ENCODE data around the gene SIGLECL1. TPM values are rescaled to one million over a fixed set of nuclear protein-coding genes. Genes with fewer than 3 reads are reported as not detected.
A peak's percentile ranks its signal among the peaks of the same experiment; 100 is the strongest.

SIGLECL1 gene
- polyA plus RNA-seq, 6 donors from 2014 or later: not detected

- Mint-ChIP-seq H3K9me3 (peaks cover 4 to 17% (median 8%) of the 10 kb centered on the region in 7 donors), H3K27me3 (peaks cover 46 to 57% (median 52%) of the 10 kb centered on the region in 3 donors), H3K27ac (peak overlapping the region in 1 of 6 donors; percentile 35), H3K4me1 (peaks cover 4 to 13% (median 12%) of the 10 kb centered on the region in 3 donors), H3K4me3 (no peak overlapping the region), H3K36me3 (peaks cover 5 to 20% of the 10 kb centered on the region in 2 donors)
- ATAC-seq (ENCODE audit: low read depth in 2 of 2): no peak
- DNase-seq: no peak
These were observed 67.1 kb downstream of the SIGLECL1 start for GRCh38 chr19:51317968-51318367.

Other genes starting within 250 kb of the SIGLECL1 start
- gene KLK8, start 249.5 kb upstream of the SIGLECL1 start, polyA plus RNA-seq (ENCODE audit: low read depth in 6 of 6): not detected
- gene KLK10, start 231.4 kb upstream of the SIGLECL1 start, polyA plus RNA-seq (ENCODE audit: low read depth in 6 of 6): not detected
- not detected for gene KLK11, start 224.5 kb upstream of the SIGLECL1 start, polyA plus RNA-seq (ENCODE audit: low read depth in 6 of 6)
- not detected for gene KLK12, start 216.1 kb upstream of the SIGLECL1 start, polyA plus RNA-seq (ENCODE audit: low read depth in 6 of 6)
- not detected for gene KLK13, start 186.0 kb upstream of the SIGLECL1 start, polyA plus RNA-seq (ENCODE audit: low read depth in 6 of 6)
- under 1 TPM in 1 of 6 donors, not detected in 5; 0.49 TPM for gene KLK14, start 168.2 kb upstream of the SIGLECL1 start, polyA plus RNA-seq (ENCODE audit: low read depth in 6 of 6)
- gene CTU1, start 142.7 kb upstream of the SIGLECL1 start, polyA plus RNA-seq (ENCODE audit: low read depth in 6 of 6): 1 to 10 TPM; 1.8 to 5.6 (median 4.2) TPM
- gene SIGLEC9, start 126.2 kb upstream of the SIGLECL1 start, polyA plus RNA-seq (ENCODE audit: low read depth in 6 of 6): 1 to 10 TPM in 1 of 6 donors, under 1 TPM in 1, not detected in 4; 0.25 to 1.3 TPM
- gene SIGLEC7, start 108.8 kb upstream of the SIGLECL1 start, polyA plus RNA-seq (ENCODE audit: low read depth in 6 of 6): under 1 TPM in 3 of 6 donors, not detected in 3; 0.22 to 0.32 (median 0.23) TPM
- 1 to 10 TPM in 1 of 6 donors, under 1 TPM in 3, not detected in 2; 0.60 to 3.6 (median 0.85) TPM for gene CD33, start 26.0 kb upstream of the SIGLECL1 start, polyA plus RNA-seq (ENCODE audit: low read depth in 6 of 6)
- gene IGLON5, start 60.6 kb downstream of the SIGLECL1 start, polyA plus RNA-seq (ENCODE audit: low read depth in 6 of 6): not detected
- gene VSIG10L, start 91.1 kb downstream of the SIGLECL1 start, polyA plus RNA-seq (ENCODE audit: low read depth in 6 of 6): 1 to 10 TPM in 2 of 6 donors, under 1 TPM in 3, not detected in 1; 0.40 to 1.3 (median 0.84) TPM
- gene ETFB, start 115.3 kb downstream of the SIGLECL1 start, polyA plus RNA-seq (ENCODE audit: low read depth in 6 of 6): 100 to 1,000 TPM in 3 of 6 donors, 10 to 100 TPM in 3; 72.7 to 167 (median 101) TPM
- gene CLDND2, start 117.9 kb downstream of the SIGLECL1 start, polyA plus RNA-seq (ENCODE audit: low read depth in 6 of 6): 1 to 10 TPM in 1 of 6 donors, under 1 TPM in 1, not detected in 4; 0.46 to 1.2 TPM
- 10 to 100 TPM in 1 of 6 donors, 1 to 10 TPM in 5; 4.3 to 12.6 (median 7.2) TPM for gene NKG7, start 121.6 kb downstream of the SIGLECL1 start, polyA plus RNA-seq (ENCODE audit: low read depth in 6 of 6)
- under 1 TPM in 1 of 6 donors, not detected in 5; 0.34 TPM for gene LIM2, start 136.9 kb downstream of the SIGLECL1 start, polyA plus RNA-seq (ENCODE audit: low read depth in 6 of 6)
- not detected for gene C19orf84, start 139.5 kb downstream of the SIGLECL1 start, polyA plus RNA-seq (ENCODE audit: low read depth in 6 of 6)
- 10 to 100 TPM; 43.9 to 75.2 (median 55.8) TPM for gene SIGLEC10, start 166.6 kb downstream of the SIGLECL1 start, polyA plus RNA-seq (ENCODE audit: low read depth in 6 of 6)
- not detected for gene SIGLEC8, start 207.4 kb downstream of the SIGLECL1 start, polyA plus RNA-seq (ENCODE audit: low read depth in 6 of 6)
- not detected for gene CEACAM18, start 227.5 kb downstream of the SIGLECL1 start, polyA plus RNA-seq (ENCODE audit: low read depth in 6 of 6)